Mesendoderm (in vitro differentiated cells): Measurements from ENCODE around the gene NRXN3.

ENCODE experiments used
- DNase-seq: peaks from one replicate; pipeline ENCODE4 v3.0.0; 2013
- H2AK5ac ChIP-seq: 2 replicates; pipeline ENCODE4 v1.6.1; 2013; ENCODE audit warnings: low read length, inconsistent platforms
- H2BK120ac ChIP-seq: 2 replicates; pipeline ENCODE4 v1.6.1; 2013; ENCODE audit warnings: low read depth, mild to moderate bottlenecking, low read length, moderate library complexity, mixed read lengths
- H2BK15ac ChIP-seq: replicated peaks from 2 replicates; pipeline ENCODE4 v1.6.1; 2013; ENCODE audit warnings: low read depth, mild to moderate bottlenecking, moderate library complexity
- H2BK5ac ChIP-seq: 2 replicates; pipeline ENCODE4 v1.6.1; 2013; ENCODE audit warnings: low read length, inconsistent platforms
- H3K18ac ChIP-seq: 2 replicates; pipeline ENCODE4 v1.6.1; 2013; ENCODE audit warnings: mild to moderate bottlenecking, low read length, mixed read lengths
- H3K23ac ChIP-seq: one replicate; pipeline ENCODE4 v1.6.1; 2013; ENCODE audit warnings: low read length
- H3K27ac ChIP-seq: 2 replicates; pipeline ENCODE4 v1.5.1; 2013; ENCODE audit warnings: low read depth, mild to moderate bottlenecking, inconsistent platforms, low read length, moderate library complexity
- H3K27me3 ChIP-seq: 2 replicates; pipeline ENCODE4 v1.6.1; 2013; ENCODE audit warnings: low read length, control low read depth, mild to moderate bottlenecking, inconsistent platforms; ENCODE audit not compliant: insufficient read depth, poor library complexity
- H3K36me3 ChIP-seq: 2 replicates; pipeline ENCODE4 v1.6.1; 2013; ENCODE audit warnings: low read length, inconsistent platforms; ENCODE audit not compliant: control insufficient read depth, insufficient read depth
- H3K4ac ChIP-seq: one replicate; pipeline ENCODE4 v1.6.1; 2013; ENCODE audit warnings: low read depth, mild to moderate bottlenecking, low read length, moderate library complexity
- H3K4me1 ChIP-seq: 2 replicates; pipeline ENCODE4 v1.6.1; 2013; ENCODE audit warnings: low read depth, low read length, inconsistent platforms; ENCODE audit not compliant: control insufficient read depth
- H3K4me2 ChIP-seq: 2 replicates; pipeline ENCODE4 v1.6.1; 2013; ENCODE audit warnings: low read length
- H3K4me3 ChIP-seq: 2 replicates; pipeline ENCODE4 v1.5.1; 2013; ENCODE audit warnings: mild to moderate bottlenecking, low read length
- H3K56ac ChIP-seq: one replicate; pipeline ENCODE4 v1.6.1; 2013; ENCODE audit warnings: low read length
- H3K79me1 ChIP-seq: 2 replicates; pipeline ENCODE4 v1.6.1; 2013; ENCODE audit warnings: low read length, inconsistent platforms
- H3K79me2 ChIP-seq: 2 replicates; pipeline ENCODE4 v1.6.1; 2013; ENCODE audit warnings: mild to moderate bottlenecking, low read length; ENCODE audit not compliant: control insufficient read depth, insufficient read depth
- H3K9ac ChIP-seq: 2 replicates; pipeline ENCODE4 v1.6.1; 2013; ENCODE audit warnings: low read length, inconsistent platforms
- H4K5ac ChIP-seq: one replicate; pipeline ENCODE4 v1.6.1; 2013; ENCODE audit warnings: low read length
- H4K8ac ChIP-seq: one replicate; pipeline ENCODE4 v1.6.1; 2013; ENCODE audit warnings: low read depth, mild to moderate bottlenecking, control low read depth, low read length, moderate library complexity
- WGBS: extraction: QIAGEN DNeasy Blood & Tissue Kit; methylation state at CpG from one replicate; pipeline ENCODE4 v1.1.7; 2013; ENCODE audit warnings: low lambda C conversion rate, missing lambda C conversion rate; ENCODE audit not compliant: insufficient coverage; ENCODE audit errors: extremely low coverage; 5-methylcytosine and 5-hydroxymethylcytosine counted together

The NRXN3 gene

DNA sequence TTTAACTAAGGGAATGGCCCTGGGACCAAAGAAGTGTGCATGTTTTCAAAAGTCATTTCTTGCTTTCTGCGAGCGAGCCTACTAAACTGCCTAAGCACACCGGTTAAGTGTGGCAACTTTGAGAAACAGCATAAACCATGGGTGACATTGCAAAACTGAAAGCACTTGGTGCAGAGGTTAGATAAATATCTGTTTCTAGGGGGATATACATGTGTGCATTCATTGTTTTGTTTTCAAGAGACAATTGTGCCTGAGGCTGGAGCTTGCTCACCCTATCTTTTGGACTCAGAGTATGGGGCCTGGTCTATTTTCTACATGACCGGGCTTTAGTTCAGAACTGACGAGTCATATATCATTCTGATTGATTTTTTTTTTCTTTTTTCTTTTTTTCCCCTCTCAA is 923.4 kb downstream of the NRXN3 start:
- H4K8ac ChIP-seq, result no peak overlapping the region
- no peak overlapping the region for H2BK15ac ChIP-seq
- no peak overlapping the region for H3K18ac ChIP-seq
- no peak overlapping the region for H3K4me2 ChIP-seq
- no peak overlapping the region for H2AK5ac ChIP-seq
- no peaks in the 10 kb centered on the region for H3K79me1 ChIP-seq
- no peaks in the 10 kb centered on the region for H3K4me1 ChIP-seq
- H3K27ac ChIP-seq, result no peak overlapping the region
- no peaks in the 10 kb centered on the region for H3K27me3 ChIP-seq
- no peaks in the 10 kb centered on the region for H3K36me3 ChIP-seq
- no peak overlapping the region for H3K23ac ChIP-seq
- no peak for DNase-seq
- no peak overlapping the region for H2BK5ac ChIP-seq
- H3K79me2 ChIP-seq, result no peaks in the 10 kb centered on the region
- no peak overlapping the region for H3K9ac ChIP-seq
- no peak overlapping the region for H2BK120ac ChIP-seq
- H3K4ac ChIP-seq, result no peak overlapping the region
- no peak overlapping the region for H4K5ac ChIP-seq
- no peak overlapping the region for H3K56ac ChIP-seq
- no CpG with 5 or more reads among the region's 5 CpGs for WGBS
- H3K4me3 ChIP-seq, result no peak overlapping the region

DNA sequence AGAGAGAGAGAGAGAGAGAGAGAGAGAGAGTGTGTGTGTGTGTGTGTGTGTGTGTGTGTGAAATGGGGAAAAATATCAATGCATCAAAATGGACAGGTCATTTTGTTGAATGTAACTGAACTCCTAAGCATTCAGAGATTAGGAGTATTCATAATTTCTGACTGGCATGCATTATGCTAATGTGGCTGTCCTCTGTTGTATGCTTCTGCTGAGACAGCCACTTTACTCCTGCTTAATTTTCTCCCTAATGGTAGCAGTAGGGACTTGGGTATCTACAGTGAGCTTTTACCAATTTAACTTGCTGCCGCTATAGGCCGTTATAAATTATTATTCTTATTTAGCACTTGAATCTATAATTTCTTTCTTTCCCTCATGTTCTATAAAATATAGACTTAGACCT is 924.8 kb downstream of the NRXN3 start:
- Histone ChIP-seq H4K8ac (no peak overlapping the region), H3K18ac (no peak overlapping the region), H2BK5ac (no peak overlapping the region), H3K79me1 (no peaks in the 10 kb centered on the region), H3K4me2 (no peak overlapping the region), H3K4me3 (no peak overlapping the region), H3K36me3 (no peaks in the 10 kb centered on the region), H4K5ac (no peak overlapping the region), H3K79me2 (no peaks in the 10 kb centered on the region), H3K27me3 (no peaks in the 10 kb centered on the region), H2BK15ac (no peak overlapping the region), H3K23ac (no peak overlapping the region), H2AK5ac (no peak overlapping the region), H3K4ac (no peak overlapping the region), H3K56ac (no peak overlapping the region), H2BK120ac (no peak overlapping the region), H3K27ac (no peak overlapping the region), H3K4me1 (no peaks in the 10 kb centered on the region), H3K9ac (no peak overlapping the region)
- no peak for DNase-seq
- WGBS, result no CpG with 5 or more reads among the region's 2 CpGs

DNA sequence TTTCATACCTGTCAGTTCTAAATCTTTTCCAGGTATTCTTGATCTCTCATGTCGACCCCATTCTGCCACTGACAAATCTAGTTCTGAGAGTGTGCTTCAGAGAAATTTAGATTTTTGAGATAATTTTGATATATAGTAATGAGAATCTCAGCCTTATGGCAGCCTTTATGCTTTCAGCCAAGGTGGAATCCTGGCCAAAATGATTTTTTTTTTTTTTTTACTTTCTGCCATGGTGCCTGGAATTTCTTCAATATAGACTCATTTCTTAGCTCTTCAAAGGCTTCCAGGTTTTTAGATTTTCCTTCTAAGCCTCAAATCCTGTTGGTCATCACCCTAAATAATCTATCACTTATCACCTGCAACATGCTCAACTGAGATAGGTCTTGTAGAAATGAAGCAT is 926.6 kb downstream of the NRXN3 start:
- no peak overlapping the region for H2AK5ac ChIP-seq
- no peak overlapping the region for H4K8ac ChIP-seq
- no peak overlapping the region for H4K5ac ChIP-seq
- no peak for DNase-seq
- no peak overlapping the region for H3K4me3 ChIP-seq
- no peak overlapping the region for H3K9ac ChIP-seq
- H3K23ac ChIP-seq, result no peak overlapping the region
- H3K4ac ChIP-seq, result no peak overlapping the region
- no peaks in the 10 kb centered on the region for H3K36me3 ChIP-seq
- no peak overlapping the region for H3K4me2 ChIP-seq
- no peak overlapping the region for H3K56ac ChIP-seq
- no CpG with 5 or more reads among the region's 1 CpG for WGBS
- H3K27me3 ChIP-seq, result no peaks in the 10 kb centered on the region
- no peaks in the 10 kb centered on the region for H3K4me1 ChIP-seq
- no peak overlapping the region for H2BK120ac ChIP-seq
- H3K79me1 ChIP-seq, result no peaks in the 10 kb centered on the region
- no peak overlapping the region for H2BK15ac ChIP-seq
- no peak overlapping the region for H3K27ac ChIP-seq
- H2BK5ac ChIP-seq, result no peak overlapping the region
- no peaks in the 10 kb centered on the region for H3K79me2 ChIP-seq
- no peak overlapping the region for H3K18ac ChIP-seq

DNA sequence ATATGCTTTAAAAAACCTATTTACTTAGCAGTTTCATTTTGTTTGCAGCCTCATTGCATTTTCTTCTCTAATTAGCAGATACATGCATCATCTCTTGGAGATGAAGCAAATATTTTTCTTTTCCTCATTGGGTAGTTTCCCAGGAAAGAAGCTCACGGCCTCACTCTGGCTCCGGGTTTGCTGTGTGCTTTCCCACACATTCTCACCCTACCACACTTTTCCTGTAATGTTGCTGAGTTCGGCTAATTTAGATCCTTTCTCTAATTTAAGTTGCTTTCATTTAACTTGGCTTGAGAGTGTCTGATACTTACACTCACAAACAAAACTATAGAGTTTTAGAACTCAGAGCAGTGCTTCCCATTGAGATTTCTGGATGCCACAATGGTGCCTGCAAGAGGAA is 928.2 kb downstream of the NRXN3 start:
- Histone ChIP-seq H3K56ac (no peak overlapping the region), H4K8ac (no peak overlapping the region), H3K4ac (no peak overlapping the region), H3K27me3 (no peaks in the 10 kb centered on the region), H3K79me2 (no peaks in the 10 kb centered on the region), H2BK120ac (no peak overlapping the region), H3K4me2 (no peak overlapping the region), H3K4me1 (no peaks in the 10 kb centered on the region), H4K5ac (no peak overlapping the region), H3K79me1 (no peaks in the 10 kb centered on the region), H2AK5ac (no peak overlapping the region), H3K4me3 (no peak overlapping the region), H3K36me3 (no peaks in the 10 kb centered on the region), H3K27ac (no peak overlapping the region), H3K9ac (no peak overlapping the region), H2BK15ac (no peak overlapping the region), H3K18ac (no peak overlapping the region), H3K23ac (no peak overlapping the region), H2BK5ac (no peak overlapping the region)
- no CpG with 5 or more reads among the region's 3 CpGs for WGBS
- DNase-seq, result no peak

DNA sequence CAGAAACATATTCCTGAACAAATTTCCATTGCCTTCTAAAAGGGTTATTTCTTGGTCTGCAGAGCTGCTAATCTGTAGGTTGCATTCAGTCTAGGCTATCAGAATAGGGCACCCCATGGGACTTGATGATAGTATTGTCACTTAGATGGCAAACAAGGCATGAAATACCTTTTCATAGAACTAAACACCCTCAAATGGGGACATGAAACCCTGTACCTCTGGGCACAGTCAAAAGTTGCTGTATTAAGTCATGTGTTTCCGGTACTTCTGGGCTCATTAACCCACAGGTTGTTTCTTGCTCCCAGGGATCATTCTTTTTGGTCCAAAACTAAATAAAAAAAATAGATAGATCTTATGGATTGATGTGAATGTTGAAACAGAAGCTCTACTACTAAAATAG is 930.4 kb downstream of the NRXN3 start:
- Histone ChIP-seq H2BK15ac (no peak overlapping the region), H2BK120ac (no peak overlapping the region), H3K79me1 (no peaks in the 10 kb centered on the region), H4K8ac (no peak overlapping the region), H3K4me1 (no peaks in the 10 kb centered on the region), H2BK5ac (no peak overlapping the region), H3K56ac (no peak overlapping the region), H3K36me3 (no peaks in the 10 kb centered on the region), H3K79me2 (no peaks in the 10 kb centered on the region), H3K27me3 (no peaks in the 10 kb centered on the region), H3K4me3 (no peak overlapping the region), H2AK5ac (no peak overlapping the region), H3K27ac (no peak overlapping the region), H3K4me2 (no peak overlapping the region), H3K4ac (no peak overlapping the region), H4K5ac (no peak overlapping the region), H3K18ac (no peak overlapping the region), H3K9ac (no peak overlapping the region), H3K23ac (no peak overlapping the region)
- no CpG with 5 or more reads among the region's 1 CpG for WGBS
- DNase-seq, result no peak

DNA sequence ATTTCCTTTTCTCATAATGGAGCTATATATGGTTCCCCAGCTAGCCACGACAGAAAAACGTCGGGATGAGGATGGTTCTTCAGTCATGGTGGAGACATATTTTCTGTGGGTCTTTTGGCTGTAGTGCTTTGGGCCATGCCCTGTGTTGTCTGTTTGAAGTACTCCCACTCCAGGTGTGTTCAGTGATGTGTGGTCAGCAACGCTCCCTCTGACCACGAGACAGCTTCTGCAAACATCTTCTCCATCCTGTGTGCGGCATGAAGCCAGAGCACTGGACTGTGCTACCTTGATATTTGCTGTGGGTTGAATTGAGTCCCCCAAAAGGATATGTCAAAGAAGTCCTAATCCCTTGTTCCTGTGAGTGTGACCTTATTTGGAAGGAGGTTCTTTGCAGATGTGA is 931.2 kb downstream of the NRXN3 start:
- Histone ChIP-seq H3K9ac (no peak overlapping the region), H3K4me2 (no peak overlapping the region), H3K4ac (no peak overlapping the region), H3K4me3 (no peak overlapping the region), H2BK120ac (no peak overlapping the region), H3K36me3 (no peaks in the 10 kb centered on the region), H3K79me1 (no peaks in the 10 kb centered on the region), H2BK15ac (no peak overlapping the region), H3K27ac (no peak overlapping the region), H3K18ac (no peak overlapping the region), H4K5ac (no peak overlapping the region), H2BK5ac (no peak overlapping the region), H3K27me3 (no peaks in the 10 kb centered on the region), H4K8ac (no peak overlapping the region), H3K23ac (no peak overlapping the region), H3K79me2 (no peaks in the 10 kb centered on the region), H3K56ac (no peak overlapping the region), H3K4me1 (no peaks in the 10 kb centered on the region), H2AK5ac (no peak overlapping the region)
- no CpG with 5 or more reads among the region's 6 CpGs for WGBS
- no peak for DNase-seq
